ENCODE data around the gene DUSP1. TPM values are rescaled to one million over a fixed set of nuclear protein-coding genes. Genes with fewer than 3 reads are reported as not detected.

DUSP1 gene
- total and polyA plus RNA-seq, 9 of the 15 experiments (the other 6 are each of a cell fraction or from before 2014, with no cell fraction given) = 2.1 to 14.2 (median 8.5) TPM

Small RNA genes within 50 kb of the gene (small RNA-seq; reads per million reads assigned to genes)
- not detected for gene AC022217.4
- not detected for gene RF00019

Other genes with a start within 250 kb of the DUSP1 start
- gene NEURL1B, start 129.9 kb downstream of the DUSP1 start, total RNA-seq (2014; rRNA removed) = not detected in 2 replicates
- not detected in 2 replicates for gene NEURL1B, start 129.9 kb downstream of the DUSP1 start, total RNA-seq (2014; rRNA removed; fragmentation: Illumina TruSeq; extraction: Trizol)
- not detected in 2 replicates for gene NEURL1B, start 129.9 kb downstream of the DUSP1 start, total RNA-seq (2015; rRNA removed; fragmentation: Illumina TruSeq; extraction: Trizol)
- gene NEURL1B, start 129.9 kb downstream of the DUSP1 start, total RNA-seq (2021) = 0.04 TPM in 2 replicates
- gene NEURL1B, start 129.9 kb downstream of the DUSP1 start, polyA plus RNA-seq (2011; rRNA removed) = not detected in 2 replicates
- not detected in 2 replicates for gene NEURL1B, start 129.9 kb downstream of the DUSP1 start, polyA plus RNA-seq (2014; fragmentation: Illumina TruSeq; extraction: Trizol)
- not detected for gene NEURL1B, start 129.9 kb downstream of the DUSP1 start, polyA plus RNA-seq (2014; fragmentation: Nextera tagmentation; extraction: Ambion mirVana)
- not detected in 2 replicates for gene NEURL1B, start 129.9 kb downstream of the DUSP1 start, polyA plus RNA-seq (2014; rRNA removed)
- gene ERGIC1, start 63.1 kb upstream of the DUSP1 start, total RNA-seq (2014; rRNA removed) = 20.9 and 38.1 TPM in 2 replicates
- 33.5 and 38.8 TPM in 2 replicates for gene ERGIC1, start 63.1 kb upstream of the DUSP1 start, total RNA-seq (2014; rRNA removed; fragmentation: Illumina TruSeq; extraction: Trizol)
- gene ERGIC1, start 63.1 kb upstream of the DUSP1 start, total RNA-seq (2015; rRNA removed; fragmentation: Illumina TruSeq; extraction: Trizol) = 41.9 and 42.5 TPM in 2 replicates
- gene ERGIC1, start 63.1 kb upstream of the DUSP1 start, total RNA-seq (2021) = 48.0 and 51.3 TPM in 2 replicates
- 36.4 and 39.2 TPM in 2 replicates for gene ERGIC1, start 63.1 kb upstream of the DUSP1 start, polyA plus RNA-seq (2011; rRNA removed)
- gene ERGIC1, start 63.1 kb upstream of the DUSP1 start, polyA plus RNA-seq (2014; fragmentation: Illumina TruSeq; extraction: Trizol) = 58.0 and 68.4 TPM in 2 replicates
- gene ERGIC1, start 63.1 kb upstream of the DUSP1 start, polyA plus RNA-seq (2014; fragmentation: Nextera tagmentation; extraction: Ambion mirVana) = 10 to 100 TPM in 1 of 2 experiments, 1 to 10 TPM in 1; 5.5 to 11.7 TPM
- gene ERGIC1, start 63.1 kb upstream of the DUSP1 start, polyA plus RNA-seq (2014; rRNA removed) = 32.9 and 45.5 TPM in 2 replicates
- gene RPL26L1, start 188.2 kb upstream of the DUSP1 start, total RNA-seq (2014; rRNA removed) = 67.4 and 70.7 TPM in 2 replicates
- 92.1 and 105 TPM in 2 replicates for gene RPL26L1, start 188.2 kb upstream of the DUSP1 start, total RNA-seq (2014; rRNA removed; fragmentation: Illumina TruSeq; extraction: Trizol)
- gene RPL26L1, start 188.2 kb upstream of the DUSP1 start, total RNA-seq (2015; rRNA removed; fragmentation: Illumina TruSeq; extraction: Trizol) = 82.4 and 88.9 TPM in 2 replicates
- gene RPL26L1, start 188.2 kb upstream of the DUSP1 start, total RNA-seq (2021) = 63.7 and 70.8 TPM in 2 replicates
- 110 and 134 TPM in 2 replicates for gene RPL26L1, start 188.2 kb upstream of the DUSP1 start, polyA plus RNA-seq (2011; rRNA removed)
- 80.2 and 96.2 TPM in 2 replicates for gene RPL26L1, start 188.2 kb upstream of the DUSP1 start, polyA plus RNA-seq (2014; fragmentation: Illumina TruSeq; extraction: Trizol)
- 100 to 1,000 TPM; 319 to 328 TPM for gene RPL26L1, start 188.2 kb upstream of the DUSP1 start, polyA plus RNA-seq (2014; fragmentation: Nextera tagmentation; extraction: Ambion mirVana)
- gene RPL26L1, start 188.2 kb upstream of the DUSP1 start, polyA plus RNA-seq (2014; rRNA removed) = 112 and 124 TPM in 2 replicates
- 50.0 and 63.8 TPM in 2 replicates for gene ATP6V0E1, start 212.6 kb upstream of the DUSP1 start, total RNA-seq (2014; rRNA removed)
- gene ATP6V0E1, start 212.6 kb upstream of the DUSP1 start, total RNA-seq (2014; rRNA removed; fragmentation: Illumina TruSeq; extraction: Trizol) = 111 and 118 TPM in 2 replicates
- gene ATP6V0E1, start 212.6 kb upstream of the DUSP1 start, total RNA-seq (2015; rRNA removed; fragmentation: Illumina TruSeq; extraction: Trizol) = 108 and 112 TPM in 2 replicates
- 94.1 and 95.9 TPM in 2 replicates for gene ATP6V0E1, start 212.6 kb upstream of the DUSP1 start, total RNA-seq (2021)
- 128 and 173 TPM in 2 replicates for gene ATP6V0E1, start 212.6 kb upstream of the DUSP1 start, polyA plus RNA-seq (2011; rRNA removed)
- 128 and 132 TPM in 2 replicates for gene ATP6V0E1, start 212.6 kb upstream of the DUSP1 start, polyA plus RNA-seq (2014; fragmentation: Illumina TruSeq; extraction: Trizol)
- 100 to 1,000 TPM; 368 to 395 TPM for gene ATP6V0E1, start 212.6 kb upstream of the DUSP1 start, polyA plus RNA-seq (2014; fragmentation: Nextera tagmentation; extraction: Ambion mirVana)
- gene ATP6V0E1, start 212.6 kb upstream of the DUSP1 start, polyA plus RNA-seq (2014; rRNA removed) = 82.7 and 108 TPM in 2 replicates